Measurements from ENCODE around the gene INSL3. TPM values are rescaled to one million over a fixed set of nuclear protein-coding genes. Genes with fewer than 3 reads are reported as not detected.

INSL3 gene
- total and polyA plus RNA-seq, 2 donors (not counting 3 experiments of a cell fraction or from before 2014, with no cell fraction given): not detected

GRCh38 chr19:17812099-17812498 lies 9.2 kb downstream of the INSL3 start:
- Histone ChIP-seq H3K4me3 (replicated peaks in 1 of 3; ENCODE audit: insufficient read depth in 1 of 3, low read depth in 1 of 3, low read length in 3 of 3) (no peak overlapping the region), H3K9me3 (replicated peaks; ENCODE audit: control insufficient read depth, insufficient read depth, low read length) (no peaks in the 10 kb centered on the region), H2AFZ (ENCODE audit: low read depth, low read length) (no peak overlapping the region), H3K27me3 (ENCODE audit: control insufficient read depth in 2 of 2, insufficient read depth in 2 of 2, low read length in 2 of 2) (no peaks in the 10 kb centered on the region), H4K20me1 (replicated peaks; ENCODE audit: control insufficient read depth, extremely low read depth, insufficient read depth, low read length) (no peaks in the 10 kb centered on the region), H3K9ac (replicated peaks; ENCODE audit: extremely low read depth, insufficient read depth, low read length) (no peak overlapping the region), H3K4me2 (ENCODE audit: insufficient read depth, low read length) (no peak overlapping the region), H3K4me1 (ENCODE audit: control insufficient read depth, extremely low read depth, insufficient read depth, low read length) (no peaks in the 10 kb centered on the region), H3K79me2 (ENCODE audit: control insufficient read depth, insufficient read depth, low read length) (no peaks in the 10 kb centered on the region), H3K36me3 (ENCODE audit: control insufficient read depth in 2 of 2, extremely low read depth in 1 of 2, insufficient read depth in 2 of 2, low read length in 2 of 2) (no peaks in the 10 kb centered on the region), H3K9me1 (replicated peaks; ENCODE audit: control insufficient read depth, extremely low read depth, insufficient read depth, low read length) (no peaks in the 10 kb centered on the region), H3K27ac (ENCODE audit: insufficient read depth, low read depth, low read length) (no peak overlapping the region)
- FAIRE-seq (no peak), DNase-seq (ENCODE audit: low read depth, low spot score) (no peak)
- TF ChIP-seq MYC (IDR thresholded peaks at IDR 0.05; ENCODE audit: low read depth, low read length) (no peak), EZH2 (IDR thresholded peaks at IDR 0.05; ENCODE audit: borderline replicate concordance, low read depth, low read length, severe bottlenecking) (no peak), POLR2AphosphoS5 (IDR thresholded peaks at IDR 0.05; ENCODE audit: insufficient read depth, low read depth, low read length) (no peak), FOS (IDR thresholded peaks at IDR 0.05; ENCODE audit: borderline replicate concordance, insufficient read depth, low read length) (no peak), CTCF (IDR thresholded peaks at IDR 0.05; ENCODE audit: extremely low read depth in 1 of 2, insufficient read depth in 1 of 2, low read depth in 1 of 2, low read length in 2 of 2) (no peak), JUN (IDR thresholded peaks at IDR 0.05; ENCODE audit: borderline replicate concordance, insufficient read depth, insufficient read length, low read depth) (no peak), MAX (IDR thresholded peaks at IDR 0.05; ENCODE audit: insufficient read depth, insufficient read length) (no peak), GATA2 (IDR thresholded peaks at IDR 0.05; ENCODE audit: insufficient read depth, insufficient read length, low read depth, low read length) (no peak), POLR2A (IDR thresholded peaks at IDR 0.05; ENCODE audit: low read depth, low read length) (no peak)
- ChIA-PET POLR2A (no interaction called here), CTCF (no interaction called here)
- intact Hi-C loops (cut with micrococcal nuclease) (no loop called here), dilution Hi-C loops (cut with MboI; ENCODE audit: extremely low pct_ligation_motif_present, low sequenced_read_pairs) (no loop called here)
- BruUV-seq (replicated peaks): no TSS peak
